ENCODE data around the gene PIK3R2. TPM values are rescaled to one million over a fixed set of nuclear protein-coding genes. Genes with fewer than 3 reads are reported as not detected.

PIK3R2 gene
- total and polyA plus RNA-seq, 2 of the 8 experiments (the other 6 are each of a cell fraction or from before 2014, with no cell fraction given) = 21.7 to 57.1 TPM

DNA sequence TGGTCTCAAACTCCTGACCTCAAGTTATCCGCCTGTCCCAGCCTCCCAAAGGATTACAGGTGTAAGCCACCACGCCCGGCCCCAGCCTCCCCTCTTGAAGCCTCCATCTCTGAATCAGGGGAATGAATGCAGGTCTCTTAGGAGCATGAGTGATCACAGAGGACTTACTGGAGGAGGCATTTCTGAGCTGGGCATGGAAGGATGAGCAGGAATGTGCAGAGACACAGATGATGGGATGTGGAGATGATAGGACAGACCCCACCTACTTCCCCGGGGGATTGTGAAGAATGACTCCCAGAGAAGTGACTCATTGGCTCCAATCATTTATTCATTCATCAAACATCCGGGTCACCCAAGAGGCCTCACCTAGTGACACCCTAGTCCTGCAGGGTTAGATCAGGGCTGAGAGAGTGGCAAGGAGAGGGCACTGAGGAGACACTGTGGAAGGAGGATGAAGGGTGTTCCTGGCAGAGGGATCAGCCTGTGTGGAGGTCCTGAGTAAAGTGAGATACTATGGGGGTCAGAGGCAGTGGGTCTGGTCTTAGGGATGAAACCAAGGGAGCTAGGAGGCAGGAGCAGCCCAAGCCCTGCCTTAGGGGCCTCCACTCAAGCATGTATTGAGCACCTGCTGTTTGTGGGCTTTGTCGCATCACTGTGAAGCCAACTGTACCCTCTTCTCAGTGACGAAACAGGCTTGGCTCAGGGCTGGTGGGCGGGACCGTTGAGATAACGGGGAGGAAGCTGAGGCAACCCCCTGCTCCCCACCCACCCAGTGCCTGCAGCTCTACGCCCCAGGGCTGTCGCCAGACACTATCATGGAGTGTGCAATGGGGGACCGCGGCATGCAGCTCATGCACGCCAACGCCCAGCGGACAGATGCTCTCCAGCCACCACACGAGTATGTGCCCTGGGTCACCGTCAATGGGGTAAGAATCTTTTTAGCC lies 23.7 kb downstream of the PIK3R2 start (continued):
- TF ChIP-seq, protein P1, sequence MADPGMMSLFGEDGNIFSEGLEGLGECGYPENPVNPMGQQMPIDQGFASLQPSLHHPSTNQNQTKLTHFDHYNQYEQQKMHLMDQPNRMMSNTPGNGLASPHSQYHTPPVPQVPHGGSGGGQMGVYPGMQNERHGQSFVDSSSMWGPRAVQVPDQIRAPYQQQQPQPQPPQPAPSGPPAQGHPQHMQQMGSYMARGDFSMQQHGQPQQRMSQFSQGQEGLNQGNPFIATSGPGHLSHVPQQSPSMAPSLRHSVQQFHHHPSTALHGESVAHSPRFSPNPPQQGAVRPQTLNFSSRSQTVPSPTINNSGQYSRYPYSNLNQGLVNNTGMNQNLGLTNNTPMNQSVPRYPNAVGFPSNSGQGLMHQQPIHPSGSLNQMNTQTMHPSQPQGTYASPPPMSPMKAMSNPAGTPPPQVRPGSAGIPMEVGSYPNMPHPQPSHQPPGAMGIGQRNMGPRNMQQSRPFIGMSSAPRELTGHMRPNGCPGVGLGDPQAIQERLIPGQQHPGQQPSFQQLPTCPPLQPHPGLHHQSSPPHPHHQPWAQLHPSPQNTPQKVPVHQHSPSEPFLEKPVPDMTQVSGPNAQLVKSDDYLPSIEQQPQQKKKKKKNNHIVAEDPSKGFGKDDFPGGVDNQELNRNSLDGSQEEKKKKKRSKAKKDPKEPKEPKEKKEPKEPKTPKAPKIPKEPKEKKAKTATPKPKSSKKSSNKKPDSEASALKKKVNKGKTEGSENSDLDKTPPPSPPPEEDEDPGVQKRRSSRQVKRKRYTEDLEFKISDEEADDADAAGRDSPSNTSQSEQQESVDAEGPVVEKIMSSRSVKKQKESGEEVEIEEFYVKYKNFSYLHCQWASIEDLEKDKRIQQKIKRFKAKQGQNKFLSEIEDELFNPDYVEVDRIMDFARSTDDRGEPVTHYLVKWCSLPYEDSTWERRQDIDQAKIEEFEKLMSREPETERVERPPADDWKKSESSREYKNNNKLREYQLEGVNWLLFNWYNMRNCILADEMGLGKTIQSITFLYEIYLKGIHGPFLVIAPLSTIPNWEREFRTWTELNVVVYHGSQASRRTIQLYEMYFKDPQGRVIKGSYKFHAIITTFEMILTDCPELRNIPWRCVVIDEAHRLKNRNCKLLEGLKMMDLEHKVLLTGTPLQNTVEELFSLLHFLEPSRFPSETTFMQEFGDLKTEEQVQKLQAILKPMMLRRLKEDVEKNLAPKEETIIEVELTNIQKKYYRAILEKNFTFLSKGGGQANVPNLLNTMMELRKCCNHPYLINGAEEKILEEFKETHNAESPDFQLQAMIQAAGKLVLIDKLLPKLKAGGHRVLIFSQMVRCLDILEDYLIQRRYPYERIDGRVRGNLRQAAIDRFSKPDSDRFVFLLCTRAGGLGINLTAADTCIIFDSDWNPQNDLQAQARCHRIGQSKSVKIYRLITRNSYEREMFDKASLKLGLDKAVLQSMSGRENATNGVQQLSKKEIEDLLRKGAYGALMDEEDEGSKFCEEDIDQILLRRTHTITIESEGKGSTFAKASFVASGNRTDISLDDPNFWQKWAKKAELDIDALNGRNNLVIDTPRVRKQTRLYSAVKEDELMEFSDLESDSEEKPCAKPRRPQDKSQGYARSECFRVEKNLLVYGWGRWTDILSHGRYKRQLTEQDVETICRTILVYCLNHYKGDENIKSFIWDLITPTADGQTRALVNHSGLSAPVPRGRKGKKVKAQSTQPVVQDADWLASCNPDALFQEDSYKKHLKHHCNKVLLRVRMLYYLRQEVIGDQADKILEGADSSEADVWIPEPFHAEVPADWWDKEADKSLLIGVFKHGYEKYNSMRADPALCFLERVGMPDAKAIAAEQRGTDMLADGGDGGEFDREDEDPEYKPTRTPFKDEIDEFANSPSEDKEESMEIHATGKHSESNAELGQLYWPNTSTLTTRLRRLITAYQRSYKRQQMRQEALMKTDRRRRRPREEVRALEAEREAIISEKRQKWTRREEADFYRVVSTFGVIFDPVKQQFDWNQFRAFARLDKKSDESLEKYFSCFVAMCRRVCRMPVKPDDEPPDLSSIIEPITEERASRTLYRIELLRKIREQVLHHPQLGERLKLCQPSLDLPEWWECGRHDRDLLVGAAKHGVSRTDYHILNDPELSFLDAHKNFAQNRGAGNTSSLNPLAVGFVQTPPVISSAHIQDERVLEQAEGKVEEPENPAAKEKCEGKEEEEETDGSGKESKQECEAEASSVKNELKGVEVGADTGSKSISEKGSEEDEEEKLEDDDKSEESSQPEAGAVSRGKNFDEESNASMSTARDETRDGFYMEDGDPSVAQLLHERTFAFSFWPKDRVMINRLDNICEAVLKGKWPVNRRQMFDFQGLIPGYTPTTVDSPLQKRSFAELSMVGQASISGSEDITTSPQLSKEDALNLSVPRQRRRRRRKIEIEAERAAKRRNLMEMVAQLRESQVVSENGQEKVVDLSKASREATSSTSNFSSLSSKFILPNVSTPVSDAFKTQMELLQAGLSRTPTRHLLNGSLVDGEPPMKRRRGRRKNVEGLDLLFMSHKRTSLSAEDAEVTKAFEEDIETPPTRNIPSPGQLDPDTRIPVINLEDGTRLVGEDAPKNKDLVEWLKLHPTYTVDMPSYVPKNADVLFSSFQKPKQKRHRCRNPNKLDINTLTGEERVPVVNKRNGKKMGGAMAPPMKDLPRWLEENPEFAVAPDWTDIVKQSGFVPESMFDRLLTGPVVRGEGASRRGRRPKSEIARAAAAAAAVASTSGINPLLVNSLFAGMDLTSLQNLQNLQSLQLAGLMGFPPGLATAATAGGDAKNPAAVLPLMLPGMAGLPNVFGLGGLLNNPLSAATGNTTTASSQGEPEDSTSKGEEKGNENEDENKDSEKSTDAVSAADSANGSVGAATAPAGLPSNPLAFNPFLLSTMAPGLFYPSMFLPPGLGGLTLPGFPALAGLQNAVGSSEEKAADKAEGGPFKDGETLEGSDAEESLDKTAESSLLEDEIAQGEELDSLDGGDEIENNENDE (IDR thresholded peaks at IDR 0.05; ENCODE audit: insufficient replicate concordance, low read length) = no peak
- TF ChIP-seq TBP (IDR thresholded peaks at IDR 0.05; ENCODE audit: low read depth, low read length) = no peak
